Activated naive CD8-positive, alpha-beta T cell treated with anti-CD3 and anti-CD28 coated beads, Interleukin-2, amount 10 ng/mL, durations not matched to agents 7 days and 5 days (primary cell): ENCODE measurements around the gene DNAJB14. TPM values are rescaled to one million over a fixed set of nuclear protein-coding genes. Genes with fewer than 3 reads are reported as not detected.

Source experiments
- ATAC-seq: fragments of 150-1000 bp; cut with Tn5 transposase; one replicate; pipeline ENCODE4 v1.10.0; 2021; ENCODE audit warnings: low read depth, moderate library complexity
- POLR2A ChIA-PET: fragments of 350-600 bp; sonication (Branson Sonifier 250); formaldehyde crosslinking; loops from one replicate; lab custom pipeline; 2021; ENCODE audit warnings: antibody characterized with exemption; lab: Charles Lee
- DNase-seq: peaks from one replicate; pipeline ENCODE4 v3.0.0; 2021
- H3K27ac Mint-ChIP-seq: one replicate; pipeline ENCODE4 v1.8.0; 2022; ENCODE audit warnings: mild to moderate bottlenecking, mixed read lengths
- H3K27me3 Mint-ChIP-seq: one replicate; pipeline ENCODE4 v1.8.0; 2022; ENCODE audit warnings: mild to moderate bottlenecking, moderate library complexity, mixed read lengths
- H3K36me3 Mint-ChIP-seq: one replicate; pipeline ENCODE4 v1.8.0; 2021; ENCODE audit warnings: mild to moderate bottlenecking, mixed read lengths
- H3K4me1 Mint-ChIP-seq: one replicate; pipeline ENCODE4 v1.8.0; 2021; ENCODE audit warnings: mixed read lengths
- H3K4me3 Mint-ChIP-seq: one replicate; pipeline ENCODE4 v1.8.0; 2022; ENCODE audit warnings: mild to moderate bottlenecking, moderate library complexity, mixed read lengths
- H3K9me3 Mint-ChIP-seq: one replicate; pipeline ENCODE4 v1.8.0; 2021; ENCODE audit warnings: mixed read lengths
- total RNA-seq, 2 experiments: library from RNA; stranded (reverse); gene quantifications; one replicate each; pipeline ENCODE4 v1.2.3, GENCODE V29; 2021

The DNAJB14 gene
- total RNA-seq, 2 experiments from 2014 or later = 61.6 to 76.0 TPM

- Mint-ChIP-seq H3K9me3 (no peaks in the 10 kb centered on the region), H3K27me3 (no peaks in the 10 kb centered on the region), H3K27ac (no peak overlapping the region), H3K36me3 (peaks cover 48% of the 10 kb centered on the region), H3K4me3 (no peak overlapping the region), H3K4me1 (peaks cover 50% of the 10 kb centered on the region)
- no peak for DNase-seq
- ATAC-seq = no peak
- POLR2A ChIA-PET = no interaction called here
Observed at GRCh38 chr4:99853190-99853589, 93.2 kb downstream of the DNAJB14 start.

- POLR2A ChIA-PET = interaction anchor here (1.0 kb wide), 1 partner anchor 36 kb away, joined by 3 read pairs; the partner anchor contains the start of gene DAPP1
- ATAC-seq (no peak), DNase-seq (no peak)
- H3K36me3 Mint-ChIP-seq = peaks cover 48% of the 10 kb centered on the region
- peak overlapping the region; percentile 11 for H3K27ac Mint-ChIP-seq
- H3K9me3 Mint-ChIP-seq = no peaks in the 10 kb centered on the region
- H3K4me1 Mint-ChIP-seq = peaks cover 55% of the 10 kb centered on the region
- no peaks in the 10 kb centered on the region for H3K27me3 Mint-ChIP-seq
- no peak overlapping the region for H3K4me3 Mint-ChIP-seq
Observed at GRCh38 chr4:99852199-99852749, 94.1 kb downstream of the DNAJB14 start.

- Mint-ChIP-seq H3K36me3 (peaks cover 40% of the 10 kb centered on the region), H3K27me3 (no peaks in the 10 kb centered on the region), H3K27ac (peak overlapping the region; percentile 96), H3K4me1 (peaks cover 52% of the 10 kb centered on the region), H3K9me3 (no peaks in the 10 kb centered on the region), H3K4me3 (no peak overlapping the region)
- POLR2A ChIA-PET = interaction anchor here (3.3 kb wide), 1 partner anchor 32 kb away, joined by 27 read pairs; the partner anchor contains the start of gene DAPP1
- ATAC-seq (peak; percentile 20), DNase-seq (no peak)
Observed at GRCh38 chr4:99848591-99849001, 97.8 kb downstream of the DNAJB14 start.

GRCh38 chr4:99847362-99847976, 98.9 kb downstream of the DNAJB14 start:
- Mint-ChIP-seq H3K9me3 (no peaks in the 10 kb centered on the region), H3K27me3 (no peaks in the 10 kb centered on the region), H3K4me1 (peaks cover 53% of the 10 kb centered on the region), H3K27ac (peak overlapping the region; percentile 96), H3K36me3 (peaks cover 36% of the 10 kb centered on the region), H3K4me3 (peak overlapping the region; percentile 71)
- DNase-seq = no peak
- peak; percentile 70 for ATAC-seq
- POLR2A ChIA-PET = interaction anchor here (0.6 to 3.3 kb wide), 5 partner anchors 26 to 285 kb away, joined by 3 to 27 read pairs (median 3); partner anchors contain the start of genes DAPP1 and DNAJB14

- H3K36me3 Mint-ChIP-seq = peaks cover 40% of the 10 kb centered on the region
- no peaks in the 10 kb centered on the region for H3K9me3 Mint-ChIP-seq
- peak overlapping the region; percentile 71 for H3K4me3 Mint-ChIP-seq
- no peak for ATAC-seq
- POLR2A ChIA-PET = interaction anchor here (0.6 to 3.3 kb wide), 6 partner anchors 25 to 284 kb away, joined by 3 to 27 read pairs (median 4); partner anchors contain the start of genes DAPP1, DNAJB14 and LAMTOR3
- H3K27ac Mint-ChIP-seq = peak overlapping the region; percentile 96
- no peaks in the 10 kb centered on the region for H3K27me3 Mint-ChIP-seq
- no peak for DNase-seq
- peaks cover 48% of the 10 kb centered on the region for H3K4me1 Mint-ChIP-seq
Observed at GRCh38 chr4:99846891-99847290, 99.5 kb downstream of the DNAJB14 start.

Other genes with a start within 250 kb of the DNAJB14 start
- 10 to 100 TPM; 19.6 to 22.8 TPM for gene DAPP1, start 129.8 kb downstream of the DNAJB14 start, total RNA-seq
- 10 to 100 TPM; 27.4 to 28.3 TPM for gene LAMTOR3, start 52.2 kb downstream of the DNAJB14 start, total RNA-seq
- 100 to 1,000 TPM; 399 to 400 TPM for gene H2AZ1, start 3.7 kb upstream of the DNAJB14 start, total RNA-seq
- gene DDIT4L, start 243.8 kb upstream of the DNAJB14 start, total RNA-seq = under 1 TPM in 1 of 2 experiments, not detected in 1; 0.19 TPM